Ovary (tissue), 3 donors: ENCODE measurements around the gene CDC20.

Experiments used
- CTCF ChIP-seq, 3 donors: fragments of 450-650 bp in 2 of 3; fragments of 200-600 bp in 1 of 3; IDR thresholded peaks; one replicate each; pipeline versions ENCODE4 v1.5.1 to v1.8.0; 2016 to 2022; ENCODE audit warnings: antibody characterized with exemption in 3 of 3, mild to moderate bottlenecking in 1 of 3
- POLR2A ChIP-seq: fragments of 450-650 bp; IDR thresholded peaks from one replicate; pipeline ENCODE4 v1.6.1; 2017; ENCODE audit warnings: antibody characterized with exemption, mild to moderate bottlenecking, moderate library complexity
- donor health status: DM: no; HTN: no; CAD: no.

DNA sequence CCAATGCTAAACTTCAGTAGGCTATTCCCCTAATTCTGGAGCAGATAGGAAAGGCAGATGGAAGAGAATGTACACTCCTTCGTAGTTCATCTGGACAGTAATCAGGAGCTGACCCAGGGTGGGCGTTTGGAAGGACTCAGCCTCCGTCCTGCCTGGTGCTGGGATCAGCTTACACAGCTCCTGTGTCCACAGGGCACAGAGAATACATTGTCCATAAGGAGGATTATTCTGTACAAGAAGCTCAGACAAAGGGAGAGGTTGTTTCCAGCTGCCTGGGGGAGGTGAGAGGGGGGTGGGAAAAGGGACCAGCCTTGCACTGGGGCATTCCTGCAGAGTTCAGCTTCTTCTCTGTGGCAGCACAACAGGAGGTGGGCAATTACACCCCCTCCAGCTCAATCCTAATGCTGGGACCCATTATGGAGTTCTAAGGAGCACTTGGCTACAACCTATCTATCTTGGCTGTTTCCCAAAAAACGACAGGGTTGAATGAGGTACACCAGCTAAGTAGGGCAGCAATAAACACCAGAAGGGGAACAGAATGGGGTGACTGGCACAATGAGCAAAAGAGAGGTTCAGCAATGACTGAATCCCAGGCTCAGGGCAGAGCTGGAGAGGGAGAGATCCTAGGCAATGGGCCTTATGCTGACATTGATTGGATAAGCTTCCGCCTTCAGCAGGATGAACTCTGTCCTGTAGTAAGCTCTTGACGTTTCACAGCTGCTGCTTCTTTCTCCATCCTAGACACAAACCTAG lies 23.4 kb downstream of the CDC20 start:
- TF ChIP-seq POLR2A (no peak), CTCF (IDR thresholded peaks at IDR 0.05) (no peak)
